Kidney (tissue), 14 donors: Measurements from ENCODE around the gene PEPD. TPM values are rescaled to one million over a fixed set of nuclear protein-coding genes. Genes with fewer than 3 reads are reported as not detected.

Experiments
- DNase-seq, 5 donors: peaks; one replicate each; pipeline ENCODE4 v3.0.0-alpha.2; 2013 to 2020
- FAIRE-seq: peaks from 2 replicates; lab custom pipeline; 2012; peaks lifted over from hg19 to GRCh38; lab: Jason Lieb, UNC
- H3K27ac ChIP-seq, 2 donors: one replicate each; pipeline ENCODE4 v1.7.0; 2013; ENCODE audit warnings: low read depth in 2 of 2, low read length in 2 of 2, inconsistent platforms in 1 of 2
- H3K27me3 ChIP-seq: one replicate; pipeline ENCODE4 v1.7.1; 2013; ENCODE audit warnings: low read length, inconsistent platforms; ENCODE audit not compliant: control insufficient read depth, insufficient read depth
- H3K36me3 ChIP-seq, 3 donors: one replicate each; pipeline versions ENCODE4 v1.7.0 to v1.7.1; 2013; ENCODE audit warnings: low read length in 3 of 3, control low read depth in 1 of 3, inconsistent platforms in 1 of 3; ENCODE audit not compliant: insufficient read depth in 3 of 3, control insufficient read depth in 2 of 3
- H3K4me1 ChIP-seq, 3 donors: one replicate each; pipeline versions ENCODE4 v1.7.0 to v1.7.1; 2013; ENCODE audit warnings: low read length in 3 of 3, inconsistent platforms in 1 of 3, low read depth in 1 of 3; ENCODE audit not compliant: control insufficient read depth in 2 of 3, insufficient read depth in 2 of 3
- H3K4me3 ChIP-seq, 3 donors: one replicate each; pipeline versions ENCODE4 v1.7.0 to v1.8.1; 2013; ENCODE audit warnings: low read length in 3 of 3, control low read depth in 1 of 3, inconsistent platforms in 1 of 3
- H3K9ac ChIP-seq, 3 donors: one replicate each; pipeline versions ENCODE4 v1.7.0 to v1.7.1; 2013; ENCODE audit warnings: low read length in 3 of 3, control low read depth in 1 of 3, inconsistent platforms in 1 of 3
- H3K9me3 ChIP-seq, 3 donors: one replicate each; pipeline versions ENCODE4 v1.7.0 to v1.7.1; 2013; ENCODE audit warnings: low read length in 3 of 3, control low read depth in 1 of 3, inconsistent platforms in 1 of 3; ENCODE audit not compliant: control insufficient read depth in 2 of 3, insufficient read depth in 1 of 3
- CTCF ChIP-seq: IDR thresholded peaks from 3 replicates; pipeline ENCODE4 v1.5.1; 2012; ENCODE audit warnings: mild to moderate bottlenecking, moderate library complexity, borderline replicate concordance; ENCODE audit not compliant: insufficient read depth; ENCODE audit errors: extremely low read depth
- intact Hi-C: fragments of 100-400 bp; cut with DNase I; formaldehyde crosslinking; loops from one replicate; pipeline ENCODE4 v1.11.1; 2022
- polyA plus RNA-seq: library from polyadenylated mRNA; stranded (reverse); fragments of 350-450 nt; fragmentation: Illumina TruSeq; extraction: RNeasy Lipid Tissue Mini Kit (QIAGEN cat#74804); gene quantifications from one replicate; pipeline ENCODE4 v1.2.3, GENCODE V29; 2014; ENCODE audit warnings: low read depth, low replicate concordance; ENCODE audit not compliant: insufficient read depth
- total RNA-seq: library from RNA; stranded (reverse); fragmentation: NEBNext Ultra II Directional; extraction: Animal tissue kit (Norgen Biotek cat#: 25700); gene quantifications from one replicate; pipeline ENCODE4 v1.2.1, GENCODE V29; 2021
- donor health status: control.
- donor health status: control.
- donor health status: control.
- donor health status: control.
- donor health status: control.
- donor health status: DM: yes; HTN: yes; CAD: no.
- donor health status: Normal renal cell carcinoma (clear cell type).

PEPD gene
- total and polyA plus RNA-seq, 2 donors from 2014 or later: 71.4 to 402 TPM

GRCh38 chr19:33339016-33339984 is 182.3 kb downstream of the PEPD start:
- DNase-seq (no peak), FAIRE-seq (no peak)
- TF ChIP-seq CTCF: no peak
- H3K27ac ChIP-seq: no peak overlapping the region
- H3K4me3 ChIP-seq: no peak overlapping the region
- intact Hi-C loops: no loop called here
- H3K9ac ChIP-seq: no peak overlapping the region
- no peaks in the 10 kb centered on the region for H3K36me3 ChIP-seq
- no peaks in the 10 kb centered on the region for H3K9me3 ChIP-seq
- no peaks in the 10 kb centered on the region for H3K27me3 ChIP-seq
- H3K4me1 ChIP-seq: no peaks in the 10 kb centered on the region

Other genes starting within 250 kb of the PEPD start
- 7.1 TPM for gene CEBPA, start 219.3 kb downstream of the PEPD start, total RNA-seq
- gene CEBPA, start 219.3 kb downstream of the PEPD start, polyA plus RNA-seq: 6.6 TPM
- 22.4 TPM for gene CEBPG, start 148.1 kb downstream of the PEPD start, total RNA-seq
- 13.0 TPM for gene CEBPG, start 148.1 kb downstream of the PEPD start, polyA plus RNA-seq
- gene CHST8, start 100.2 kb upstream of the PEPD start, total RNA-seq: 0.28 TPM
- not detected for gene CHST8, start 100.2 kb upstream of the PEPD start, polyA plus RNA-seq